Omental fat pad (tissue), 4 donors: Measurements from ENCODE around the gene TDRD3. TPM values are rescaled to one million over a fixed set of nuclear protein-coding genes. Genes with fewer than 3 reads are reported as not detected.

Experiments
- ATAC-seq: fragments of 150-250 bp; one replicate; pipeline ENCODE4 v1.9.1; 2016; ENCODE audit warnings: mild to moderate bottlenecking, moderate library complexity; ENCODE audit not compliant: low FRiP score
- DNase-seq: peaks from one replicate; pipeline ENCODE4 v3.0.0-alpha.2; 2019; ENCODE audit warnings: low spot score
- small RNA-seq: library from RNA; depleted of rRNA; stranded (forward); fragments of <200 nt; gene quantifications from one replicate; pipeline ENCODE3, GENCODE V24; 2016
- total RNA-seq, 4 donors: library from RNA; depleted of rRNA; stranded (reverse); fragments of >200 nt; gene quantifications; one replicate each; pipeline ENCODE4 v1.1.0, GENCODE V29; 2016
- TF ChIP-seq, protein P1 (sequence below), 3 donors: fragments of 450-650 bp; IDR thresholded peaks; one replicate each; pipeline ENCODE4 v1.5.1; 2016 to 2017; ENCODE audit warnings: antibody characterized with exemption in 3 of 3, mild to moderate bottlenecking in 3 of 3, moderate library complexity in 2 of 3

Gene TDRD3
- total RNA-seq, 4 donors from 2014 or later = 16.9 to 36.4 (median 20.7) TPM

DNA sequence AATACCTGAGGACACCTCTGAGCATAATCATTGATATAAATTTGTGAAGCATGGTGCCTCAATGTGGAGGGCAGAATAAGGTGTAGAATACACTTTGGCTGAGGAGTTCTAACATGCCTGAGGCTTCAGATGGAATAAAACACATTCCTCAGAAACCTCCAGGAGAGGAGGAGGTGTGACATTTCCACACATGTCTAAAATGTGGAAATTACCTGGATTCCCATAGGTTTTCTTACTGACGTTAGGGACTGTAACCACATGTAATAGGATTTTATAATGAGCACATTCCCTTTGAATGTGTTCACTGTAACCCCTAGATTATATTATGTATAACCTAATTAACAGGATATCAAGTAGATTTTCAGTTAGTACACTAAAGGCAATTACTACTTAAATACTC lies 226.1 kb downstream of the TDRD3 start:
- TF ChIP-seq, protein P1, sequence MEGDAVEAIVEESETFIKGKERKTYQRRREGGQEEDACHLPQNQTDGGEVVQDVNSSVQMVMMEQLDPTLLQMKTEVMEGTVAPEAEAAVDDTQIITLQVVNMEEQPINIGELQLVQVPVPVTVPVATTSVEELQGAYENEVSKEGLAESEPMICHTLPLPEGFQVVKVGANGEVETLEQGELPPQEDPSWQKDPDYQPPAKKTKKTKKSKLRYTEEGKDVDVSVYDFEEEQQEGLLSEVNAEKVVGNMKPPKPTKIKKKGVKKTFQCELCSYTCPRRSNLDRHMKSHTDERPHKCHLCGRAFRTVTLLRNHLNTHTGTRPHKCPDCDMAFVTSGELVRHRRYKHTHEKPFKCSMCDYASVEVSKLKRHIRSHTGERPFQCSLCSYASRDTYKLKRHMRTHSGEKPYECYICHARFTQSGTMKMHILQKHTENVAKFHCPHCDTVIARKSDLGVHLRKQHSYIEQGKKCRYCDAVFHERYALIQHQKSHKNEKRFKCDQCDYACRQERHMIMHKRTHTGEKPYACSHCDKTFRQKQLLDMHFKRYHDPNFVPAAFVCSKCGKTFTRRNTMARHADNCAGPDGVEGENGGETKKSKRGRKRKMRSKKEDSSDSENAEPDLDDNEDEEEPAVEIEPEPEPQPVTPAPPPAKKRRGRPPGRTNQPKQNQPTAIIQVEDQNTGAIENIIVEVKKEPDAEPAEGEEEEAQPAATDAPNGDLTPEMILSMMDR (IDR thresholded peaks at IDR 0.05) = no peak
- DNase-seq (no peak), ATAC-seq (no peak)

Small RNA genes within 50 kb of the gene (small RNA-seq; reads per million reads assigned to genes)
- not detected for gene RNA5SP31

Other genes starting within 250 kb of the TDRD3 start
- 1 to 10 TPM in 2 of 4 donors, under 1 TPM in 2; 0.31 to 2.0 (median 1.1) TPM for gene DIAPH3, start 233.3 kb upstream of the TDRD3 start, total RNA-seq